GM18861 (cell line): ENCODE data around the gene TMEM63C.
"Not testable (repeated sequence)": the region's sequence is repeated elsewhere in the genome, so short reads cannot be mapped to it uniquely, and the experiment has no call there.

Source experiments
- ATAC-seq: cut with Tn5 transposase; IDR thresholded peaks from one replicate; pipeline ENCODE4 v1.9.1; 2021; ENCODE audit not compliant: unreplicated experiment

TMEM63C gene

DNA sequence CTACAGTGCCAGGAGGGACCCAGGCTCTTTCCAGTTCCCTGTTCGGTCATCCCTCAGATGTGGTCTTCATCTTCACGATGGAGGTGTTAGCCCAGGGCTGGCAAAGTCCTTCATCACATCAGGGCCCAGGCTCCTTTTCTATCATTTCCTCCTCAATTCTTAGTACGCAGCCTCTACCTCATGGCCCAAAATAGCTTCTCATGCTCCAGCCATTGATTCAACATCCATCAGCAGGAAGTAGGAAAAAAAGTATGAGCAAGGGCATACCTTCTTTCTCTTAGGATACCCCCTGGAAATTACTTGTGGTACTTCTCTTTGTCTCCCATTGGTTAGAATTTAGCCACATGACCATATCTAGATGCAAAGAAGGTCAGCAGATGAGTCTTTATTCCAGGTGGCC lies 27.8 kb upstream of the TMEM63C start:
- ATAC-seq = no peak

DNA sequence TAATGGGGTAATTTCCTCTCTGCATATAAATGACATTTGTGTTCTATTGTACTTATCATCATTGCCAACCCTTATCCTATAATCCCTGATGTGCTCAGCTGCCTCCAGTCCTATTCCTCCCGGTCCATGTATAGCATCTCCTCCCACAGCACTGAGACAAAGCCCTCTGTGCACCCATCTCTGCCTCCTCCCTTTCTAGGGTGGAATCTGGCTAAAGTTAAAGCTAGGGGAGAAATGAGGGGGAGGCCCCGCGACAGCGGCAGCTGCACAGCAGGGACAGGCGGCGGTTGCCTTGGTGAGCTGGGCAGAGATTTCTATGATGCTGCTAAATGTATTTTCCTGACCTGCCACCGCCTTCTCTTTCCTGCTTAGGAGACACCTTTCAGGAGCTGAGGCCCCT lies 27.2 kb upstream of the TMEM63C start:
- ATAC-seq = no peak

DNA sequence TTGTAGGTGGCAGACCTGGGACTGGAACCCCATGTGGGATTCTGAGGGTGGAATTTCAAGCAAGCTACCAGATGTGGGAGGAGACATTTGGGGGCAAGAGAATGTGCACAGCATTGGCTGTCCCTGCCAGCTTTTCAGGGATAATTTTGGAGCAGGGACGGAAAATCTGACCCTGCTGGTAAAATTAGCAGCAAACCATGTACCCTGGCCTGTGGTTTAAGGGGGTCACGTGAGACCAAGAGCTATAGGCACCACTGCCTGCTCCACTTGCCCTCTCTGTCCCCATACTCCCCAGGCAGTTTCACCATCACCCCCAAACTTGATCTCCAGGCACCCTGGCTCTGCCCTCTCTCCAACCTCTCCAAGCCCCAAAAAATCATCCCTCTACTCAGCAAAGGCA lies 26.5 kb upstream of the TMEM63C start:
- no peak for ATAC-seq

DNA sequence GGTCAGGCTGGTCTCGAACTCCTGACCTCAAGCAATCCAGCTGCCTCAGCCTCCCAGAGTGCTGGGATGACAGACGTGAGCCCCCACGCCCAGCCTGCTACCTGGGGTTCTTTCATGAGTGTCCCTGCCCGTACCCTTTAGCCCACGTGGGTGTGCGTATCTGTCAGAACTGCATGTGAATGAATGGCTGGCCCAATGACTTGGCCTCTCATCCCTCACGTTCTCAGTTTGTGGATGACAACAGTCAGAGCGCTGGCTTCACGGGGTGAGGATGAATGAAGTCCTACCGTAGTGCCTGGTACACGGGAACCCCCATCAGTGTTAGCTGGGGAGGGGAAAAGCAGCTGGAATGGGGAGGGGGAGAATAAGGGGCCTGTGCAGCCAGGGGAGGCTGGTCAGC lies 23.9 kb upstream of the TMEM63C start:
- ATAC-seq = no peak

DNA sequence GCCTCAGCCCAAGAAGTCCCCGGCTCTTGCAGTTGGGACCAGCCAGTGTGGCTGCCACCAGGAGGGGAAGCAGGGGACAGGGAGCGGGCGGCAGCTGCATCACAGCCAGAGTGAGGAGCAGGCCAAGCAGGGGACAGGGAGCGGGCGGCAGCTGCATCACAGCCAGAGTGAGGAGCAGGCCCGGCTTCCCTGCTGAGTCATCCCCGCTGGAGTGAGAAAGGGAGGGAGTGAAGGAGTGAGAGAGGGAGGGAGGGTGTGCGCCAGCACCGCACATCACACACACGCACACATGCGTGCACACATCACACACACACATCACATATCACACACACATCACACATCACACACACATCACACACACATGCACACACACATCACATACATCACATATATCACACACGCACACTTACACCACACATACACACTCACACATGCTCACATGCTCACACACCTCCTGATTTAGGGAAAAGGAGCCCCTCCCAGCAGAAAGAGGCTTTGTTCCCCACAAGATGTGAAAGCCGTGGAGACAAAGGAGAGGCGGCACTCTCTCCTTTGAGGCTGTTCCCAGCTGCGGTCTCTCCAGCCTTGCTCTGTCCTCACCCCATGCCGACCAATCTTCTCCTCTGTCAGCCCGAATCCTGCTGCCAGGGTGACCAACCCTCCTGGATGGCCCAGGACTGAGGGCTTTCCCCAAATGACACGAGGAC lies 23.3 kb upstream of the TMEM63C start:
- ATAC-seq = no peak

DNA sequence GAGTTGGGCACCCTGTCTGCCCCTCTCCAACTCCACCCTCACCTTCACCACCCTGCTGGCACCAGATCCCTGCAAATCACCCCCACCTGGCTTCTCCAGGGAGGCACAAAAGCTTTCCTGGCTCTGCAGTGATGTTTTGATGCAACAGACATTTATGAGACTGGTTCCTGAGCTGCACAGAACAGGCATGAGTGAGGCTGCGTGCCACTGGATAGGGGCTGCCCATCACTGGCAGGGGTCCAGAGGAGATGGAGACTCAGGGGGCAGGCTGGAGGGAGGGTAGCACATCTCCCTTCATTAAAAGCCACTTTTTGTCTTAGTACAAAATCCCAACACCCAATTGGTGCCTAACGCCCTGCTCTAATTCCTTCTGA lies 22.7 kb upstream of the TMEM63C start:
- no peak for ATAC-seq

DNA sequence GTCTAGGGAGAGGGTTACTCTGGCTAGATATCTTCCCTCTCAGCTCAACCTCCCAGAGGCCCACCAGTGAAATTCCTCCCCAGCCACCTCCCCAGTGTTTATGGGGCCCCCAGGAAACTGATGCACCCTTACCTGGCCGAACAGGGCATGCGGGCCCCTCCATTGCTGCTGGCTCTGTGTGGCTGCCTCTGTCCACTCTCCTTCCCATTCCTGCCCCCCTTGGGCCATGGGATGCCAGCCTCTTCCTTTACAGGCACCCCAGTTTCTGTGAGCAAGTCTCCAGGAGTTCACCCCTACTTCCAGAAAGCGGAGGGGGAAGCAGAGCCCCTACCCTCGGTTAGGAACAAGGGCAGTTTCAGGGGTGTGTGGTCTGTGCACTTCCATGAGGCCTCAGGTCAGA lies 20.6 kb upstream of the TMEM63C start:
- ATAC-seq = no peak

DNA sequence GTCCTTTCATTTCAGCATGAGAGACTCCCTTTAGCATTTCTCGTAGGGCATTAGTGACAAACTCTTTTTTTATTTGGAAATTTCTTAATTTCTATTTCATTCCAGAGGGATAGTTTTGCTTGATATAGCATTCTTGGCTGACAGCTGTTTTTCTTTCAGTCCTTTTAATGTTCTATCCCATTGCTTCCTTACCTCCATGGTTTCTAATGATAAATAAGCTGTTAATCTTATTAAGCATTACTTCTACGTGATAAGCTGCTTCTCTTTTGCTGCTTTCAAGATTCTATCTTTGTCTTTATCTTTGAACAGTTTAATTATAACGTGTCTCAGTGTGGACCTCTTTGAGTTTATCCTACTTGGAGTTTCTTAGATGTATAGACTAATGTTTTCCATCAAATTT lies 11.6 kb upstream of the TMEM63C start:
- no peak for ATAC-seq

DNA sequence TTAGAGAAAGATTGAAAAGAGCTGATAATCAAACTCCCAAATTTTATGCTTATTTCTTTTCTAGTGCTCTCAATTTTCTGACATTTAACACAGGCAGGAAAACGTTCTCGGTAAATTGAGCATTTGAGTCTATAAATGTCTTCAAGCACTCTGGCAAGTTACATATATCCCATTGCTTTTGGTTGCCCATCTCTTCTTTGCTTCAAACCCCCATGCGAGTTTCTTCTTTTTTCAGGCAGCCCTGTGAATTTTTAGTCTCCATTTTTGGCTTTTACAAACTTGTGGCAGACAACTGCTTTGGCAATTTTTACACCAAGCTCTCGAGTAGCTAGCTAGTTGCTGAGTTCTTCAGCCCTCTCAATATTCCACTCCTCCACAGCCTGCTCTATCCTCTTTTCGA lies 8.7 kb upstream of the TMEM63C start:
- ATAC-seq = no peak

DNA sequence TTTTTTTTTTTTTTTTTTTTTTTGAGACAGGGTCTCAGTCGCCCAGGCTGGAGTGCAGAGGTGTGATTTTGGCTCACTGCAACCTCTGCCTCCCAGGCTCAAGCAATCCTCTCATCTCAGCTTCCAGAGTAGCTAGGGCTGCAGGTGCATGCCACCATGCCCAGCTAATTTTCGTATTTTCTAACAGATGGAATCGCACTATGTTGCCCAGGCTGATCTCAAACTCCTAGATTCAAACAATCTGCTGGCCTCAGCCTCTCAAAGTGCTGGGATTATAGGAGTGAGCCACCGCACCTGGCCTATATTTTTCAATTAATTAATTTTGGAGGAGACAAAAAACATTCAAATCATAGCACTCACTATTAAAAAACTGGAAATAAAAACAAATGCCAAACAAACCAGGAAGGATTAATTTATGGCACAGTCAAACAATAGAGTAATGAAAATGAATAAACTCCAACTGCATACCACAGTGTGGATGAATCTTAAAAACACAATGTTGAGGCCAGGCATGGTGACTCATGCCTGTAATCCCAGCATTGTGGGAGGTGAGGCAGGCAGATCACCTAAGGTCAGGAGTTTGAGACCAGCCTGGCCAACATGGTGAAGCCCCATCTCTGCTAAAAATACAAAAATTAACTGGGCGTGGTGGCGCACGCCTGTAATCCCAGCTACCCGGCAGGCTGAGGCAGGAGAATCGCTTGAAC lies 7.5 kb upstream of the TMEM63C start:
- ATAC-seq = not testable (repeated sequence)

DNA sequence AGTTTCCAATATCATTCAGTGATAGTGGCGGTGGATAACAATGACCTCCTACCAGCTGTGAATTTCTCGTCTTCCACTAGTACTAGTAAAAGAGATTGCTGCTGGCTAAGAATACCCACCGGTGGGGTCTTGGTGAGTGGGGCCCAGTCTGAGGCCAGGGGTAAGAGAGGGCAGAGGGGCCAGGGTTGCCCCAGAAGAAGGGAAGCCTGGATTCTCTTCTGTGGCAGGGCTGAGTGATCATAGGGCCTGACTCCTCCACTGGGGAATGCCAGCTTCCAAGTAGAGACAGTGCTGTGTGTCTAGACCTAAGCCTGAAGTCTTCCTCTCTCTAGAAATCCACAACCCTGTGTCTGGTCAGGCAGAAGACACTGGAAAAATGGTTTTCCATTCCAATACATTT lies 5.8 kb upstream of the TMEM63C start:
- ATAC-seq = no peak

DNA sequence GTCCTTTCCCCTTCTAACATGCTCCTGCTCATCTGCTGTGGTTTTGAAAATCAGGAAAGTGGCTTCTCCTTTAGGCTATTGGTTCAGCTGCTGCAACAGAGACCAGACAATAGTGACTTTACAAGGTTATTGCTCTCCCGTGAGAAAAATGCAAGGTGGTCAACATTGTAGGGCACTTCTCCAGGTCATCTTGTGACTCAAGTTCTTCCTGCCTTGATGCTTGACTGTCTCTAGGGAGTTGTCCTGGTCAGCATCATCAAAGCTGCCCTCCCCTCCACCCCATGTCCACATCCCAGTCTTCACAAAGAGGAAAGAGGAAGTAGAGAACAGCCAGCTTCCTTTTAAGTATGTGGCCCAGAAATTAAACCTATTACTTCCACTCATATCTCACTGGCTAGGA lies 3.9 kb upstream of the TMEM63C start:
- no peak for ATAC-seq

DNA sequence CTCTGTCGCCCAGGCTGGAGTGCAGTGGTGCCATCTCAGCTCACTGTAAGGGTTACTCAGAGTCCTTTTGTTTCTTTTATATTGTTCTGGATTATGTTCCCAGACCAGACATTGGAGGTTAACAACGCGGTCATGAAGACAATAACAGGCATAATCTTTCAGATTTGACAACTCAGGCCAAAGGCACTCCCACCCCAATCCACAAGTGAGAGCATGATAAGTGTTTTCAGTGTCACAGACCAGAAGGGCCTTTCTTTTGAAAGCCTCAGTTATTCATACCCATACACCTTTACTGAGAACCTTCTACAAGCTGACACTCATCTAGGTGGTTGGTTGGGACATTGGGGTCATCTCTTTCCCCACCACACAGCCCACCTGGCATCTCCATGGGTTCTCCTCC lies 2.9 kb upstream of the TMEM63C start:
- ATAC-seq = no peak

DNA sequence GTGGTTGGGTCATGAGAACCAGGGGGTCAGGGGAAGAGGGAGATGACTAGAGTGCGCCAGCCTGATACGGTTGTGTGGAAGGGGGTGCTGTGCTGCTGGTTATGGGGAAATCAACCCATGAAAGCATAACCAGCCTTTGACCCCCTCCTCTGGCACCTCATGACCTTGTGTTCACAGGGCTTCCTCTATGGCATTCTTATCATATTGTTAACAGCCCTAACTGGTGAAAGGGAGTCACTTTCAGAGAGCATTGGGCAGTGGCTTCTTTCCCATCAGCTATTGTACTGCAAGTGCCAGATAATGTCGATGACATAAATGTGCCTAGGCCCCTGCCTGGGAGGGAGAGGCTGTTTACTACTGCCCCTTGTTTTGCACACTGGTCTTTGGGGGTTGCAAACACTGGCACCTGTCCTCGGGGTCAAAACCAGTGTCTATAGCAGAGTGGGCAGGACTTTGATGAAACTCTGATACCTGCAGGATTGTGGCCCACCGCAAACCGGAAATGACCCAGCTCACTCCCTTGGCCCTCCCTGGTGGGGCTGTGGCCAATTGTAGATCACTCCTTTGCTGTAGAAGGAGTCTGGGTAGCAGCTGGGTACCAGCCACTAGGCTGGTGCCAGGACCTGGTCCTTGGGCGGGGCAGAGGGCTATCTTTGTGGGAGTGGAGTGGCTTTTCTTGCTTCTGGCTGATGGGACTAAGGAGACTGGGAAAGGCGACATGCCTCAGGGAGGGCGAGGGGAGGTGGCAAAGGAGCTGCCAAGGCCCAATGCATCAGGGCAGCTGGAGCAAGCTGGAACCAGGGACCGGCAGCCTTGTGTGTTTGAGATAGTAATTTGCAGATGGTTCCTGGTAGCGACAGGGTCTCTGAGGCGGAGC lies 634 bp upstream of the TMEM63C start:
- ATAC-seq = no peak

DNA sequence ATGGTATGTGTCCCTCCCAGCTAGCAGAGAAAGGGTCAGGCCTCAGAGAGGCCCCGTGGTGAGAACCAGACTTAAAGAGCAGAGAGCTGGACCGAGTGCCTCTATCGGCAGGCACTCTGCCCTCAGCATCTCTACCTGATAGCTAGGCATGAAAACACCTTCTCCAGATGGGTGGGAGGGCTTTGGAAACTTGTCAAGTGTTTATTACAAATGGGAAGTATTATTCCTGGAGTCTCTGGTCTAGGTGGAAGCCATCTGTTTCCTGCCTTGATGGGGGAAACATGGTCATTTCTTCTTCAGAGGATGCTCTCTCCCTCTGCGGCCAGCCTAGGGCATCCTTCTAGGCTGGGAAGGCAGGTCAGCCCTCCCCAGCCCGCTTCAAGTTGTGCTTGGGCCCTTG lies 2.3 kb downstream of the TMEM63C start:
- ATAC-seq = no peak

DNA sequence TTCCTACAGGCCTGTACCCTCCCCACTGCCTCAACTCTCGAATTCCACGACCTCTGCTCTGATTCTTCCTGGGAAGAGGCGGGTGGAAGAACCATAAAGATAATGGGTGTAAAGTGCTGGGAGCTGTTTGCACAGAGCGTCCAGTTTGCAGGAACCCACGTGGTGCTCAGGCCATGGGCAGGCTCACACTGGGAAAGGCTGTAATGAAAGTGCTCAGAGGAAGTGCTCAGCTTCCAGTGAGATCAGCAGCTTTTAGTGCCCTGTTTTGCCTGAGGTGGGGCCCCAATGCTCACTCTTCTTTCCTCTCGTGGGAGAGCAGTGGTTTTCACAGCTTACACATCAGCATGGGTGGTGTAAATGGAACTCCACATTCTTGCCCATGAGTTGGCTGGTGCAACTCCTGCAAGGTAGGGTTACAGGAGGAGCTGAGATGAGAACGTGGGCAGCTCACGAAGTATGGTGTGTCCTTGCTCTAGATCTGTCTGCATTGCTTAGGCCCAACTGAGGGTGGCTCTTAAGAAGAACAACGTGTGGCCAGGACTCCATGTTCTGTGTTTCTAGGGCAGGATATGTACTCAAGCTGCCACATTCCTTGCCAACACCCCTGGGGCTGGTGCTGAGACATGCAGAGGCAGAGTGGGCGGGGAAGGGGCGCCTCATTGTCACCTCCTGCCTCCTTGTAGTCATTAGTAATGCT lies 2.9 kb downstream of the TMEM63C start:
- ATAC-seq = no peak

DNA sequence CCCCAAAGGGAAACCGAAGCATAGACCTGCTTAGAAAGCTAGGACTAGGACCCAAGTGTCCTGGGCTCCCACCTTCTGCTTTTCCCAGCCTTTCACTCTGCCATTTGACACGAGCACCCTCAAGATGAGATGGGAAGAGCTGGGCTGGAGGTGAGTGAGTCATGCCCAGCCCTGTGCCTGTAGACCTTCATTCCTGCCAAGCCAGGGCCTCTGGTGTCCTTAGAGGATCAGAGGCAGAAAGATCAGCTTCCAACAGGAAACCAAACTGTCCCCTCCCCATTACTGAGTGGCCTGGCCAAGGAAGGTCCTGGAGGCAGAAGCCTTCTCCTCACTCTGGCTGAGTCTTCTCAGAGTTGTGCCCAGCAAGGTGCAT lies 3.5 kb downstream of the TMEM63C start:
- no peak for ATAC-seq

DNA sequence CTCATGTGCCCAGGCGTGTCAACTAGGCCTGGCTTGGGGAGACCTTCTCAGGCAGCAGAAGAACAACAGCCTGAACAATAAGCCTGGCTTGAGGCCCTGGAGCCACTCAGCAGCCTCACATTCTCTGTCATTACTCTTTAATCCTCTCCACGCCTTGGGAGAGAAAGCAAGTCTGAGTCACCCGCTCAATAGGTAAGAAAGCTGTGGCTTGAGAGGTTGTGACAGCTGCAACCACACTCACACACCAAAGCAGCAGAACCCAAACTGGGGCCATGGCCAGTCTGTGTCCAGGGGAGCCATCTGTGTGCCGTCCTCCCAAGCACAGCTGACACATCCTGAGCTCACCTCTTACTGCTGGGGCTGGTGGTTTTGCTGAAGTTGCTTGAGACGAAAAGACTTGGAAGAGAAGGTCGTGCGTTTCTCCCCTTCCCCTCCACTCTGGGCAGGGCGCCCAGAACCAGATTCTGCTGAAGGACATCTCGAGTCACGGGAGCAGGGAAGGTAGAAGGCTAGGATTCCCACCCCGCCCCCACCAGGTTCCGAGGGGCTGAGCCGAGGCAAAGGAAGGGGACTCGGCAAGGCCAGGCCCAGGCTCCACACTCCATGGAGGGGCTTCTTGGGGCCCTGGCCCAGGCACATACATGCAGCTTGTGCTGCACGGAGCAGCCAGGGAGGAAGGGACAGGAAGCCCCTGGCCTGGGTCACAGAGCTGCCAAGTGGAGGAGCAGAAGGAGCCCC lies 5.5 kb downstream of the TMEM63C start:
- no peak for ATAC-seq

DNA sequence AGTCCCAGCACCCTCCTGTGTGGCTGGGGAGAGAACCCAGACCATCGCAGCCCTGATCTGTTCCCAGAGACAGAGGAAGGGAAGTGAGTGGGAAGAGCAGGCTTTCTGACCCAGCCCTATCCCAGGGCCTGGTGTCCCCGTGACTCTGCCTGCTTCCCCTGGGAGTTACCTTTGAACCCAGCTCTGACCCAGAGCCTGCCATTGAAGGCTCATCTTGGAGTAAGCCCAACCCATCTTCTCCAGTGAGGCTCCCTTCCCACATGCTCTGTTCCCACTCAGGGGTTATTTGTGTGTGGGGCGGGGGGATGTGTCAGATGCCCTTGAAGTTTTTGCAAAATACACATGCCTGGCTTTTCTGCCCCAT lies 6.0 kb downstream of the TMEM63C start:
- no peak for ATAC-seq

DNA sequence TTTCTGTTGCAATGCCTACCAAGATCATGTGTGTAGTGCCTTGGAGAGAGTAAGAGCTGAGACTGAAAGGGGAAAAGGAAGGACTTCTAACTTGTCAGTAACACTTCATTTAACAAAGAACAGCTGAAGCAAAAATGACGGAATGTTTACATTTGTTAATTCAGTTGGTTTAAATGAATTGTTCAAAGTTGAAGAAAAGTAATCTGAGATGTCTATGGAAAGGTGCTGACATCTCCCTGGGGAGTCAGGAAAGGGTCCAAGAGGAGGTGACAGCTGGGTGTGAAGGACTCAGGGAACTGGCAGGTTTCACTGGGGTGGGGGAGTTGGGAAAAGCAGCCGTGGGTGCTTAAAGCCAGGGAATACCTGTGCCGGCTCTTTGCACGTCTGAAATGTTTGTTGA lies 7.9 kb downstream of the TMEM63C start:
- ATAC-seq = no peak

DNA sequence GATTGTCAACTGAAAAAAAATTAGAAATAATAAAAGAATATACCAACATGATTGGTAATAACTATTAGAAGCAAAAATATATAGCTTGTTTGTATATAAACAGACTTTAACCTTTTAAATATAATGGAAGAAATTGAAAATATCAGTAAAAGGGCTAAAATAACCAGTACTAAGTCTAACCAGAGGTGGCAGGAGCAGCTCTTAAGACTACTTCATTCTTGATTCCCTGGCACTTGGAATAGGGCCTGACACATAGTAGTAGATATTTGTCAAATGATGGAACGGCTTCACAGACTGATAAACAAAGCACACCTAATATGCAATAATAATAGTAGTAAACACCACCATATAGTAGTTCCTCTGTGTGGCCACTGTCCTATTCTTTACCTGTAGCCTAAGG lies 9.4 kb downstream of the TMEM63C start:
- no peak for ATAC-seq
